ENCODE data around the gene SMURF2.

Gene SMURF2

DNA sequence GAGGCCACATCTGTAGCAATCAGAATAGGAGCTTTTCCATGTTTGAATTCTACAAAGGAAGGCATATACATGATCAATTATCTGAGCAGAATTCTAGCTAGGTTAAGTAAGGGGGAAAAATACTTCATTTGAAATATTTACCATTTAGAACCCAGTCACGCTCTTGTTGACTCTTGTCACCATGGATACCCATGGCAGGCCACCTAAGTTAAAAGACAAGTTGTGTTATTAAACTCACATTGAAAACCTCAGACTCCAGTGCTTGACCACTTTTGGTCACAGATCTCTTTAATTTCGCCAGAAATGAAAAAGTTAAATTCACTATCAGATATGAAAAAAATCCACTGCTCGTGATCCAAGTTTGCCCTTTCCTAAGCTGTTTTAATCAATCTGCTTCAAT lies 160.1 kb downstream of the SMURF2 start:
- no peak for DNase-seq

GRCh38 chr17:64500862-64501765 lies 161.0 kb downstream of the SMURF2 start:
- peak; percentile 14 for DNase-seq

GRCh38 chr17:64500487-64500859 lies 161.6 kb downstream of the SMURF2 start:
- no peak for DNase-seq

DNA sequence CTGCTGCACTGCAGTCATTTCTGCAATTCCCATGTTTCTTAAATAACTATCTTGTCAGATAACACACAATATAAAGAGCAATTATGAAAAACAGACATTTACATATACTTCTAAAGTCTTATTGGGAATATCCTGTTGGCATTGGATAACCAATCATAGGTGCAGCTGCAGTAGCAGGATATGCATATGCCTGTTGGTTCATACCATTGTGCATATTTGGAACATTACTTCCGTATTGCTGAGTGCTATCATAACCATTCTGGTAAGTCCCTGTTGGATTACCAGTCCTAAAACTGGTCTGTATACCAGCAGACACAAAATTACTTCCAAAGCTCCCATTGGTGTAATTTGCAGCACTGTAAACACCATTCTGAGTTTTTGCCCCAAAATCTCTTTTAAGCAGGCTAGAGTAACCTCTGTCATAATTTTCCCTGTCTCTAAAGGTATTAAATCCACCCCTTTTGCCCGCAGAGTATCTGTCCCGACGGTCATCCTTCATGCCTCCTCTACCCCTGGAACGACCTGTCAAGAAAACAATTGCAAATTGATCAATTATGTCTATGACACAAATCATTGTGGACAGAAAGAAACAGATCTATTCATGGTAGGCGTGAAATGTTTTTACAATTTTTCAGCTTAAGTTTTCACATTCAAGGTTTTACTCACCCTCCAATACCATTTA lies 162.2 kb downstream of the SMURF2 start:
- DNase-seq: peak; percentile 44

- DNase-seq: peak; percentile 54
Measured at GRCh38 chr17:64498308-64499203, 163.6 kb downstream of the SMURF2 start.

DNA sequence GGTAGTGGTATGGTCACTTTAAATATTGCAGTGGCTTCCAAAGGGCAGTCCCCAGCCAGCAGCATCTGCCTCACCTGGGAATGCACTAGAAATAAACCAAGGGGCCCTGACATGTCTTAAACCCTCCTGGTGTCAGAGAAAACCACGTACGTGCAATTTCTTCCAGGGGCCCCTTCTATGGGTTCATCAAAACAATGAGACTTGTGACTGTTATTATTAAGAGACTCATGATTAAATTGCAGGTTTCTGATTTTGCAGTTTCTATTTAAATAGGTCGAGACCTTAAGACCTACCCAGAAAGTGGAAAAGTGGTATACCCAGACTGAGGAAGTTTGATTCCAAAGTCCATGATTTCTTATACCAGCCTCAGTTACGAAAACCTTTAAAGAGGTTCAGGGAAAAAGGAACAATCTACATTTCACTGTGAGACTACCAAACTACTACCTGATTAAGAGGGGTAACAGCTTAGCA lies 164.5 kb downstream of the SMURF2 start:
- DNase-seq: no peak

DNA sequence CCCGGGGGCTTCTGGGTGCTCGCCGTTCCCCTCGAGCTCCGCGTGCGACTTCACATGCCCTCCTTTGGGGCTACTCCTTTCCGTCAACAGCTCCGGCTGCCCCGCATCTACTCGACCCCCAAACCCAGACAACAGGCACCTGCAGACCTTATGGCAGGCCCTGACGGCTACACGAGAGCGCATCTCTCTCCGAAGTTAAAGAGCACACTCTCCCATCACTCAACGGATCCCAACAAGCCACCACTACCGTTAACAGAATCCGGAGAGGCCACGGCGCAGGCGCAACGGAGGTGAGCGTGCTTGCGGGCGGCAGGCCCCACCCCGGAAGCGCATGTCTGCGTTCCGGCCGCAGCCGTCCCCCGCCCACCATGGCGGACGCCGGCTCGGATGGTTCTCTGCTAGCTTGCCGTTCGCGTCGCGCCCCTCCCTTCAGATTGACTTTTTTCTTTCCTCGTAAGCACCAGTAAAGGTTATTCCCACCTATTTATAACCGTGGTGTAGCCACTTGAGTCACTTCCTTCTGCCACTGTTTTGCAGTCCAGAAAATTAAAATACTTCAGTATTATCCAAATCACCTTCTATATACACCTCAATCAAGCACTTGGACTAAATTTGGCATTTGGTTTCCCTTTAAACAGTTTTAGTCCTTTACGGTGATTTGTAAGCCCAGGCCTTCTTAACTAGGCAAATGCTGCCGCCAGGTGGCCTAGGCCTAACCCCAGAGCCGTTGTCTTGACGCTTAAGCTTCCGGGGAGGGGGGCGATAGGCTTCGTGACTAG lies 165.1 kb downstream of the SMURF2 start, which contains the start of gene POLG2:
Gene POLG2, minus strand, starts transcription at position 269 of the 779 bp plus-strand sequence. Its CDS starts 86 bp downstream, at position 183.
- DNase-seq: peak; percentile 95

DNA sequence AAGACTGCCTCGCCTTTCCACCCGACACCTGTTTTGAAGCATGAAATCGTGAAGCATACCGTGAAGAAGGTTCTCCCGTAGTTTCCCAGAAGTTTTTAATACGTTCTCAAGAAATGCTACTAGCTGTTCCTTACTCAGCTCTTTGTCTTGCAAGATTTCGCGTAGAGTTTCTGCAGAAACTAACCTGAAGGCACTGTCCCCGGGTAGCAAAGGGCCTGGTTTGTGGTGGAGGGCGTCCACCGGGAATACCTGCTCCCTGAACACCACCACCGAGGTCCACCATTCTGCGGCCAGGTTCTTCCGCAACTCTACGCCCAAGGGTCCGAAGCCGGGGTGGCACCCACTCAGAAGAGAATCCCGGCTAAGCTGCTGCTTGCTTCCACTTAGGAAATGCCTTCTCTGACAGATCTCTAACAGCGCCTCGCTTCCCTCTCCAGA lies 165.7 kb downstream of the SMURF2 start:
- peak; percentile 14 for DNase-seq

Data from EL (cell line).